GM18870 (cell line): Measurements from ENCODE around the gene ZNF774.
"Not testable (repeated sequence)": the region's sequence is repeated elsewhere in the genome, so short reads cannot be mapped to it uniquely, and the experiment has no call there.

Experiments
- ATAC-seq: cut with Tn5 transposase; IDR thresholded peaks from one replicate; pipeline ENCODE4 v1.9.1; 2021; ENCODE audit warnings: moderate library complexity; ENCODE audit not compliant: unreplicated experiment

ZNF774 gene

GRCh38 chr15:90387534-90388461 lies 35.7 kb downstream of the ZNF774 start, which contains the start of gene IQGAP1:
Gene IQGAP1 (plus strand): TSS chr15:90388242. CDS start chr15:90388342, 100 bp downstream.
- ATAC-seq: peak; percentile 85

GRCh38 chr15:90388462-90389380 lies 36.6 kb downstream of the ZNF774 start:
- ATAC-seq: peak; percentile 32

- ATAC-seq: no peak
These were observed 37.4 kb downstream of the ZNF774 start for GRCh38 chr15:90389513-90389912.

- no peak for ATAC-seq
These were observed 41.0 kb downstream of the ZNF774 start for GRCh38 chr15:90393040-90393439.

GRCh38 chr15:90394074-90394473 lies 42.0 kb downstream of the ZNF774 start:
- no peak for ATAC-seq

GRCh38 chr15:90394748-90395442 lies 42.8 kb downstream of the ZNF774 start:
- ATAC-seq: no peak

- ATAC-seq: no peak
These were observed 44.2 kb downstream of the ZNF774 start for GRCh38 chr15:90396321-90396720.

- no peak for ATAC-seq
These were observed 48.1 kb downstream of the ZNF774 start for GRCh38 chr15:90400005-90400758.

- peak; percentile 96 for ATAC-seq
These were observed 48.8 kb downstream of the ZNF774 start for GRCh38 chr15:90400759-90401314.

- no peak for ATAC-seq
These were observed 49.4 kb downstream of the ZNF774 start for GRCh38 chr15:90401495-90401894.

GRCh38 chr15:90402223-90402622 lies 50.1 kb downstream of the ZNF774 start:
- no peak for ATAC-seq

- no peak for ATAC-seq
These were observed 50.7 kb downstream of the ZNF774 start for GRCh38 chr15:90402767-90403166.

- ATAC-seq: no peak
These were observed 53.0 kb downstream of the ZNF774 start for GRCh38 chr15:90405055-90405607.

GRCh38 chr15:90407336-90407735 lies 55.3 kb downstream of the ZNF774 start:
- ATAC-seq: no peak

- no peak for ATAC-seq
These were observed 55.8 kb downstream of the ZNF774 start for GRCh38 chr15:90407871-90408317.

GRCh38 chr15:90408657-90409056 lies 56.6 kb downstream of the ZNF774 start:
- no peak for ATAC-seq

- not testable (repeated sequence) for ATAC-seq
These were observed 57.5 kb downstream of the ZNF774 start for GRCh38 chr15:90409587-90409986.

GRCh38 chr15:90410316-90410715 lies 58.2 kb downstream of the ZNF774 start:
- not testable (repeated sequence) for ATAC-seq

GRCh38 chr15:90411176-90411575 lies 59.1 kb downstream of the ZNF774 start:
- no peak for ATAC-seq
